ENCODE measurements around the gene NIM1K. TPM values are rescaled to one million over a fixed set of nuclear protein-coding genes. Genes with fewer than 3 reads are reported as not detected.

NIM1K gene
- total and polyA plus RNA-seq, 2 donors (not counting 3 experiments of a cell fraction or from before 2014, with no cell fraction given) = 0.04 to 0.49 TPM

DNA sequence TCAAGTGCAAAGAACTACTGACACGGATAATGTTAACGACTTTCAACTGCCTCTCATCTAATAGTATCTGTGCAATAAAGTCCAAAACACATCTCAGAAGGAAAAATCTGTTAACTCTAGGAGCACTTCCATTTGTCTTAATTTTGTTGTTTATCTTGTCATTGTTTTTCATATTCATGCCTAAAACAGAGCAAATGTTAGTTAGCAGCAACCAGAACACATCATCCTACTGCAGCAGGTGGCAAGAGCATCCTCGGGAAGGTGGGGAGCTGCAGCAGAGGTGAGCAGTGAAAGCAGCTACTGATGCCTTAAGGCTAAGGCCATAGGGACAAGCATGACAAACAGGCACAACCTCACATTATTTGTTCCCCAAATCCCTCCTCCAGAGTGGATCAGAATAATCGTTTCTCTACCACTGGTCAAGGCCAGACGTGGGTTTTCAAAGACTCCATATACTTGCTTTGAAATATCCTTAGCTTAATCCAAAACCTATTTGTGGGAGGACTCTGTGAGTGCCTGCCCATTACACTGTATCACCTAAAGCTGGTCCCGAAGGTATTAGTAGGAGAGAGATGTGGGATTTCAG is 120.1 kb downstream of the NIM1K start:
- H3K36me3 ChIP-seq (ENCODE audit: control insufficient read depth in 2 of 2, extremely low read depth in 1 of 2, insufficient read depth in 2 of 2, low read length in 2 of 2) = peaks cover 0 to 2% of the 10 kb centered on the region in 2 experiments
- TSS peak; percentile 29 for BruUV-seq (replicated peaks)
- H3K79me2 ChIP-seq (ENCODE audit: control insufficient read depth, insufficient read depth, low read length) = peaks cover 61% of the 10 kb centered on the region
- H3K4me2 ChIP-seq (ENCODE audit: insufficient read depth, low read length) = peak overlapping the region; percentile 79
- intact Hi-C loops (cut with micrococcal nuclease) (loop anchor here (5.0 to 10.0 kb wide), 5 partner anchors 85 to 1520 kb away; partner anchors contain the start of genes NNT and RIMOC1), dilution Hi-C loops (cut with MboI; ENCODE audit: extremely low pct_ligation_motif_present, low sequenced_read_pairs) (no loop called here)
- FAIRE-seq (peak; percentile 28), DNase-seq (ENCODE audit: low read depth, low spot score) (no peak)
- H3K4me3 ChIP-seq (replicated peaks in 1 of 3; ENCODE audit: insufficient read depth in 1 of 3, low read depth in 1 of 3, low read length in 3 of 3) = peak overlapping the region; percentile 73 to 91 (median 75)
- POLR2A ChIA-PET = interaction anchor here (0.5 to 2.4 kb wide), 4 partner anchors 12 to 172 kb away, joined by 3 to 12 read pairs (median 4); partner anchors contain the start of gene TMEM267
- H3K9ac ChIP-seq (replicated peaks; ENCODE audit: extremely low read depth, insufficient read depth, low read length) = peak overlapping the region; percentile 78
- CTCF ChIA-PET = interaction anchor here (1.6 to 3.9 kb wide), 5 partner anchors 10 to 203 kb away, joined by 4 to 28 read pairs (median 7); partner anchors contain the start of genes C5orf34 and TMEM267
- H3K27me3 ChIP-seq (ENCODE audit: control insufficient read depth in 2 of 2, insufficient read depth in 2 of 2, low read length in 2 of 2) = no peaks in the 10 kb centered on the region
- peaks cover 6% of the 10 kb centered on the region for H4K20me1 ChIP-seq (replicated peaks; ENCODE audit: control insufficient read depth, extremely low read depth, insufficient read depth, low read length)
- no peak overlapping the region for H3K27ac ChIP-seq (ENCODE audit: insufficient read depth, low read depth, low read length)
- H3K4me1 ChIP-seq (ENCODE audit: control insufficient read depth, extremely low read depth, insufficient read depth, low read length) = peaks cover 35% of the 10 kb centered on the region
- no peaks in the 10 kb centered on the region for H3K9me1 ChIP-seq (replicated peaks; ENCODE audit: control insufficient read depth, extremely low read depth, insufficient read depth, low read length)
- H3K9me3 ChIP-seq (replicated peaks; ENCODE audit: control insufficient read depth, insufficient read depth, low read length) = no peaks in the 10 kb centered on the region
- no peak overlapping the region for H2AFZ ChIP-seq (ENCODE audit: low read depth, low read length)
- TF ChIP-seq, protein P1, sequence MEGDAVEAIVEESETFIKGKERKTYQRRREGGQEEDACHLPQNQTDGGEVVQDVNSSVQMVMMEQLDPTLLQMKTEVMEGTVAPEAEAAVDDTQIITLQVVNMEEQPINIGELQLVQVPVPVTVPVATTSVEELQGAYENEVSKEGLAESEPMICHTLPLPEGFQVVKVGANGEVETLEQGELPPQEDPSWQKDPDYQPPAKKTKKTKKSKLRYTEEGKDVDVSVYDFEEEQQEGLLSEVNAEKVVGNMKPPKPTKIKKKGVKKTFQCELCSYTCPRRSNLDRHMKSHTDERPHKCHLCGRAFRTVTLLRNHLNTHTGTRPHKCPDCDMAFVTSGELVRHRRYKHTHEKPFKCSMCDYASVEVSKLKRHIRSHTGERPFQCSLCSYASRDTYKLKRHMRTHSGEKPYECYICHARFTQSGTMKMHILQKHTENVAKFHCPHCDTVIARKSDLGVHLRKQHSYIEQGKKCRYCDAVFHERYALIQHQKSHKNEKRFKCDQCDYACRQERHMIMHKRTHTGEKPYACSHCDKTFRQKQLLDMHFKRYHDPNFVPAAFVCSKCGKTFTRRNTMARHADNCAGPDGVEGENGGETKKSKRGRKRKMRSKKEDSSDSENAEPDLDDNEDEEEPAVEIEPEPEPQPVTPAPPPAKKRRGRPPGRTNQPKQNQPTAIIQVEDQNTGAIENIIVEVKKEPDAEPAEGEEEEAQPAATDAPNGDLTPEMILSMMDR (IDR thresholded peaks at IDR 0.05; ENCODE audit: extremely low read depth in 1 of 2, insufficient read depth in 1 of 2, low read depth in 1 of 2, low read length in 2 of 2) = no peak
- no peak for TF ChIP-seq POLR2AphosphoS5 (IDR thresholded peaks at IDR 0.05; ENCODE audit: insufficient read depth, low read depth, low read length)
- no peak for TF ChIP-seq MYC (IDR thresholded peaks at IDR 0.05; ENCODE audit: low read depth, low read length)
- TF ChIP-seq MAX (IDR thresholded peaks at IDR 0.05; ENCODE audit: insufficient read depth, insufficient read length) = no peak
- TF ChIP-seq GATA2 (IDR thresholded peaks at IDR 0.05; ENCODE audit: insufficient read depth, insufficient read length, low read depth, low read length) = no peak
- no peak for TF ChIP-seq POLR2A (IDR thresholded peaks at IDR 0.05; ENCODE audit: low read depth, low read length)
- no peak for TF ChIP-seq JUN (IDR thresholded peaks at IDR 0.05; ENCODE audit: borderline replicate concordance, insufficient read depth, insufficient read length, low read depth)
- TF ChIP-seq EZH2 (IDR thresholded peaks at IDR 0.05; ENCODE audit: borderline replicate concordance, low read depth, low read length, severe bottlenecking) = no peak
